ENCODE data around the gene JAKMIP3.

The JAKMIP3 gene

DNA sequence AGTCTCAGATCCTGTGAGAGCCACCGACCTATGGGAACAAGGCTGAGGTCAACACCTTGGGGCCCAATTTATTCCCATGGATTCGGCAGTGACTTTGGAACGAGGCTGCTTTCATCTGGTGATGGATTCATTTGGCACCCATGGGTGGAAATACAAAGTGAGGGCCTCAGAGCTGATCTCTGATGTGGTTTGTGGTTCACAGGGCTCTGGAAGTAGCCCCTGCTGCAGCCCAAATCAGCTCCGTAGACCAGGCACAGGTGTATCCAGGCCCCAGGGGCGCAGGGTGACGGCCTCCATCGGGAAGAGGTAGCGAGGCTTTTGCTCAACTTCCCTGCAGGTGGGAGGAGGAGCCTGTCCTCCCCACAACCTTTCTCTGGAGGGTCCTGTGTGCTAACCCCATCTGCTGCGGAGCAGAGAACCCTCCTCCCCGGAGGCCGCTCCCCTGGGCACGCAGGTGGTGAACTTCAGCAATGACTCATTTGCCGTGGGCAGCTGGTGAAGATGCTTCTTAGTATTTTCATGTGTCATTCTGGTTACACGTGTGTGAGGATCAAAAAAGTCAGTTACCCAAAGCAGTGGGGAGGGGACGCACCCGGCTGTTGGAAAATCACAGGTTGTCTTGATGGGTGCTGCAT, 7.5 kb upstream of the JAKMIP3 start:
- ChIA-PET CTCF (no interaction called here), POLR2A (no interaction called here)
- no peak for TF ChIP-seq CTCF (IDR thresholded peaks at IDR 0.05; ENCODE audit: control extremely low read depth, extremely low read depth, low read depth, missing control alignments)
- no peak for DNase-seq (ENCODE audit: extremely low spot score)

DNA sequence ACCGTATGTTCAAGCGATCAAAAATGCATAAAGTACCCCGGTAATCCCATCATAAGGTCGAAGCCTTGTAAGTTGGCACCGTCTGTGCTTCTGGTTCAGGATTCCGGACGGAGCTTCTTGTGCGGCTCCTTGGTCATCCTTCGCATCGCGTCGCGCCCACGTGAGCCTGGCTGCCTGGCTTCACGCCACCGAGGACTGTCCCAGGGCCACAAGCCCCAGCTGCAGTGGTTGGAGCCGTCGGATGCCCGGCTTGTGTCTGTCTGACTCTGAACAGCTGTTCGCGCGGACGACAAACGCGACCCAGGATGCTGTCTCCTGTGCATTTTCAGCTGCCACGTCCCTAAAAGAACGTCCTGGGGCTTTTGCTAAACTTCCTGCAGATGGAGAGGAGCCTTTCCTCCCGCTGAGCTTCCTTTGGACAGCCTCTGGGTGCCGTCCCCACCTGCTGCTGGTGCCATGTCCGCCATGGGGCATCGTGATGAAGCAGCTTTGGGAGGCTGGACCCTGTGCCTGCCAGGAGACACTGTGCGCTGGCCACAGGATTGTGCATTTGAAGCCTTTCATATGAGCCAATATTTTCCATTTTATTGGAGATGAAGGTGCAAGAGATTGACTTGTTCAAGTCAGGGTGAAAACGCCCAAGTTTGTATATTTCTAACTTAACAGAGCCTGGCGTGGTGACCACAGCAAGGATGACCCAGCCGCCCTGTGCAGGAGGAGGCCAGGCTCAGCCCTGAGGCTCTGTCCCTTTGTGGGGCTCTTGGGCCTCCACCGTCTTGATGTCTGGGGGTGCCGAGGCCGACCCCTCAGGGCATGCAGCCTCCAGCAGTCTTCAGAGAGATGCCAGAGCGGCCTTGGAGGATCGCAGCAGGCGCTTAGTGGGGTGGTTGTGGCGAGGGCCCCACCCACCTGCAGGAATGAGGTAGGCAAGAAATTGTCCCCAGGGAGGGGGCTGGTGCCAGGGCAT, 6.7 kb upstream of the JAKMIP3 start:
- TF ChIP-seq CTCF (IDR thresholded peaks at IDR 0.05; ENCODE audit: control extremely low read depth, extremely low read depth, low read depth, missing control alignments), result no peak
- ChIA-PET POLR2A (no interaction called here), CTCF (interaction anchor here (1.0 kb wide), 1 partner anchor 9 kb away, joined by 3 read pairs; no protein-coding TSS in a partner anchor)
- DNase-seq (ENCODE audit: extremely low spot score), result no peak

DNA sequence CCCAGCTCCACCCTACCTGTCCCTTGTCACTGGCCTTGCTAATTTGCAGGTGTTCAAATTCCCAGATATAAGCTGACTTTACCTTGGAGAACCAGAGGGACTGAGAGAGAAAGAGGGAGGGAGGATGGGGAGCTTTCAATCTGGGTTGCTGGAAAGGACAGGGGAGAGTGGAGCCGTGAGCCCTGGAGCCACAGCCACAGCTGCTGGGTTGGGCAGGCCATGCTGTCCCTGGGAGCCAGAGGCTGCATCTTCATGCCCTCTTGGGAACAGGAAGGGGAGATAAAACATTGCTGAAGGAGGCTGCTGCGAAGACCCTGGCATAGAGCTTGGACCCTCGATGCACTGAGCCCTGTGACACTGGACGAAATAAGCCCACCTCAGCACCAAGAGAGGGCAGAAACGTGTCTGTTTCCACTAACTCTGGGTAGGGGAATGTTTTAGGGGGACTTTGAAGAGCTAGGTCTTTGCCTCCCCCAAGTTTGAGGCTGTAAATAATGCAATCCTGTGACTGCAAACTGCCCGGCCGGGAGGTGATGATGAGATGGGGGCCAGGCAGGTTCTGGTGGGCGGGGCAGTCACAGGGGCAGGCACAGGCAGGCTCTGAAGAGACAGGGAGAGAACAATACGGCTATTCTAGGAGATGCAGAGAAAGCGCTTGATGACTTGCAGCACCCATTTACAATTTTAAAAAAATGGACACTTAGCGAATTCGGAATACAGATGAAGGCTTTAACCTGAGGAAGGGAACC, 5.8 kb upstream of the JAKMIP3 start:
- ChIA-PET CTCF (interaction anchor here (1.0 kb wide), 1 partner anchor 10 kb away, joined by 3 read pairs; no protein-coding TSS in a partner anchor), POLR2A (no interaction called here)
- TF ChIP-seq CTCF (IDR thresholded peaks at IDR 0.05; ENCODE audit: control extremely low read depth, extremely low read depth, low read depth, missing control alignments), result no peak
- DNase-seq (ENCODE audit: extremely low spot score), result no peak

DNA sequence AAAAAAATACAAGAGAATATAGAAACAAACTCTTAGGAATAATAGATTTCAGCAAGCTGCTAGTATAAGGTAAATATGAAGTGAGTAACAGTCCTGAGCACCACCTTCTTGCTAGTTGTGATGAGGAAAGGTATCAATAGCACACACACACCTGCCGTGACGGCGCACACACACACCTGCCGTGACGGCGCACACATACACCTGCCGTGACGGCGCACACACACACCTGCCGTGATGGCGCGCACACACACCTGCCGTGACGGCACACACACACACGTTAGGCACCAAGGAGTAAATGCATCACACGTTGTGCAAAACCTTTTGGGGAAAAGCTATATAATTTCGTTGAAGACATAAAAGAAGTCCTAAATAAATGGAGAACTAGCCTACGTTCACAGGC, 4.7 kb upstream of the JAKMIP3 start:
- TF ChIP-seq CTCF (IDR thresholded peaks at IDR 0.05; ENCODE audit: control extremely low read depth, extremely low read depth, low read depth, missing control alignments), result no peak
- ChIA-PET CTCF (no interaction called here), POLR2A (no interaction called here)
- no peak for DNase-seq (ENCODE audit: extremely low spot score)

- ChIA-PET POLR2A (no interaction called here), CTCF (interaction anchor here (1.0 kb wide), 1 partner anchor 38 kb away, joined by 3 read pairs; no protein-coding TSS in a partner anchor)
- TF ChIP-seq CTCF (IDR thresholded peaks at IDR 0.05; ENCODE audit: control extremely low read depth, extremely low read depth, low read depth, missing control alignments), result no peak
- no peak for DNase-seq (ENCODE audit: extremely low spot score)
Observed at GRCh38 chr10:132061465-132061864, 4.3 kb upstream of the JAKMIP3 start.

GRCh38 chr10:132062116-132062515, 3.6 kb upstream of the JAKMIP3 start:
- CTCF ChIA-PET, result interaction anchor here (1.0 kb wide), 2 partner anchors 16 to 39 kb away, joined by 3 read pairs; no protein-coding TSS in a partner anchor
- no peak for DNase-seq (ENCODE audit: extremely low spot score)
- TF ChIP-seq CTCF (IDR thresholded peaks at IDR 0.05; ENCODE audit: control extremely low read depth, extremely low read depth, low read depth, missing control alignments), result no peak
- POLR2A ChIA-PET, result no interaction called here

All from GM10248 (cell line).